K562 (cell line): ENCODE results near the gene ANKRD12. TPM values are rescaled to one million over a fixed set of nuclear protein-coding genes. Genes with fewer than 3 reads are reported as not detected.

Experiments
- FOXM1 ChIP-seq, 2 experiments: fragments of 450-650 bp in 1 of 2; sonication (generic) in 1 of 2; formaldehyde crosslinking in 1 of 2; IDR thresholded peaks; 2 replicates each; pipeline versions ENCODE4 v1.6.1 to v1.9.0; 2017 to 2022; ENCODE audit warnings: low read depth in 2 of 2, mild to moderate bottlenecking in 2 of 2, missing genetic modification reagents in 1 of 2, moderate library complexity in 1 of 2
- KDM5B ChIP-seq: fragments of 200-600 bp; sonication (generic); IDR thresholded peaks from 2 replicates; pipeline ENCODE4 v1.6.1; 2012; ENCODE audit warnings: low read depth, mild to moderate bottlenecking, moderate library complexity, low read length, control low read depth, inconsistent platforms; ENCODE audit not compliant: insufficient replicate concordance
- MXI1 ChIP-seq: IDR thresholded peaks from 2 replicates; pipeline ENCODE4 v1.6.1; 2011; ENCODE audit warnings: low read depth, mild to moderate bottlenecking, improper control_type of control experiment, low read length
- NFIX ChIP-seq: fragments of 250-450 bp; sonication (Bioruptor Pico); IDR thresholded peaks from 2 replicates; pipeline ENCODE4 v1.4.0; 2020; ENCODE audit warnings: low read depth, mild to moderate bottlenecking, moderate library complexity
- PHF21A ChIP-seq: fragments of 450-650 bp; IDR thresholded peaks from 2 replicates; pipeline ENCODE4 v1.6.1; 2017; ENCODE audit warnings: low read depth, borderline replicate concordance
- SMARCE1 ChIP-seq: fragments of 450-650 bp; IDR thresholded peaks from 2 replicates; pipeline ENCODE4 v1.7.1; 2016; ENCODE audit warnings: mild to moderate bottlenecking
- polyA plus RNA-seq, 8 experiments: library from polyadenylated mRNA; depleted of rRNA in 4 of 8; stranded (reverse) in 5 of 8; unstranded in 3 of 8; fragments of >200 nt; fragmentation: Nextera tagmentation in 2 of 8; fragmentation: Illumina TruSeq in 1 of 8; extraction: Ambion mirVana in 2 of 8; extraction: Trizol in 1 of 8; gene quantifications; 2 replicates each; pipeline versions ENCODE4 v1.2.1 to v1.2.3, GENCODE V29; 2011 to 2014; ENCODE audit warnings: inconsistent platforms in 1 of 8, missing spikeins in 1 of 8
- total RNA-seq, 7 experiments: library from RNA; depleted of rRNA in 6 of 7; stranded (reverse); fragments of >200 nt in 6 of 7; fragmentation: Illumina TruSeq in 2 of 7; extraction: Trizol in 2 of 7; gene quantifications; 2 replicates each; pipeline versions ENCODE4 v1.2.1 to v1.2.3, GENCODE V29; 2011 to 2021; ENCODE audit warnings: low replicate concordance in 1 of 7
- TF ChIP-seq, protein P1 (sequence below): fragments of 450-650 bp; IDR thresholded peaks from 2 replicates; pipeline ENCODE4 v1.6.1; 2016; ENCODE audit warnings: mild to moderate bottlenecking, moderate library complexity
- TF ChIP-seq, protein P2 (sequence below): fragments of 200-800 bp; sonication (Bioruptor generic); IDR thresholded peaks from 2 replicates; pipeline ENCODE4 v1.6.1; 2016; ENCODE audit warnings: missing genetic modification characterization, missing compliant biosample characterization

The ANKRD12 gene
- total and polyA plus RNA-seq, 9 of the 15 experiments (the other 6 are each of a cell fraction or from before 2014, with no cell fraction given) = 6.6 to 28.2 (median 16.0) TPM

DNA sequence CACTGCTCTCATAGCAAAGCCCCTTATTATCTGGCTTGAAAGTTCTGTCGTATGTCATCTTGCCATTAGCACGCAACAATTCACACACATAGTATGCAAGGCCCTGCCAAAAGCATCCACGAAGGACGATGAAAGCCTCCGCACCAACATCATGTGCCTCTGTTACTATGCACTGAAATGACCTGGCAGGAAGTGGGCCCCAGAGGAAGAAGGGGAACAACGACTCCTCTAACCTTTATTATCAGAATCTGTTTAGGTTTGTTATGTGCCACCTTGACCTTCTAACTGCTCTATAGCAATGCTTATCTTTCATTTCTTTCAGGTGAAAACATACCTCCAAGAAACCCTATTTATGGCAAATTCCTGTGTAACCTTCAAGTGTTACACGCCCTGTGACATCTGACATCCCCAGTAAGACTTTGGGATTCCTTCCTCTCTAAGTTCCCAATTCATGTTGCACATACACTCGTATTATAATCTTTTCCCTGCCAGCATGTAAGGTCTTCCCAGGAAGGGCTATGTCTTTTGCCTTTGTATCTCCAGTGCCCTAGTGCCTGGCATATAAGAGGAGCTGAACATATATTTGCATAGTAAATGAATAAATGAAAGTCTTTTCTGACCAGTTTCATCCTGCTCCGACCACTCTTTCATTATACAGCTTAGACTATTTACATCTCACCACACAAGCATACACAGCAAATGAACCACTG is 41.1 kb upstream of the ANKRD12 start (continued):
- TF ChIP-seq, protein P1, sequence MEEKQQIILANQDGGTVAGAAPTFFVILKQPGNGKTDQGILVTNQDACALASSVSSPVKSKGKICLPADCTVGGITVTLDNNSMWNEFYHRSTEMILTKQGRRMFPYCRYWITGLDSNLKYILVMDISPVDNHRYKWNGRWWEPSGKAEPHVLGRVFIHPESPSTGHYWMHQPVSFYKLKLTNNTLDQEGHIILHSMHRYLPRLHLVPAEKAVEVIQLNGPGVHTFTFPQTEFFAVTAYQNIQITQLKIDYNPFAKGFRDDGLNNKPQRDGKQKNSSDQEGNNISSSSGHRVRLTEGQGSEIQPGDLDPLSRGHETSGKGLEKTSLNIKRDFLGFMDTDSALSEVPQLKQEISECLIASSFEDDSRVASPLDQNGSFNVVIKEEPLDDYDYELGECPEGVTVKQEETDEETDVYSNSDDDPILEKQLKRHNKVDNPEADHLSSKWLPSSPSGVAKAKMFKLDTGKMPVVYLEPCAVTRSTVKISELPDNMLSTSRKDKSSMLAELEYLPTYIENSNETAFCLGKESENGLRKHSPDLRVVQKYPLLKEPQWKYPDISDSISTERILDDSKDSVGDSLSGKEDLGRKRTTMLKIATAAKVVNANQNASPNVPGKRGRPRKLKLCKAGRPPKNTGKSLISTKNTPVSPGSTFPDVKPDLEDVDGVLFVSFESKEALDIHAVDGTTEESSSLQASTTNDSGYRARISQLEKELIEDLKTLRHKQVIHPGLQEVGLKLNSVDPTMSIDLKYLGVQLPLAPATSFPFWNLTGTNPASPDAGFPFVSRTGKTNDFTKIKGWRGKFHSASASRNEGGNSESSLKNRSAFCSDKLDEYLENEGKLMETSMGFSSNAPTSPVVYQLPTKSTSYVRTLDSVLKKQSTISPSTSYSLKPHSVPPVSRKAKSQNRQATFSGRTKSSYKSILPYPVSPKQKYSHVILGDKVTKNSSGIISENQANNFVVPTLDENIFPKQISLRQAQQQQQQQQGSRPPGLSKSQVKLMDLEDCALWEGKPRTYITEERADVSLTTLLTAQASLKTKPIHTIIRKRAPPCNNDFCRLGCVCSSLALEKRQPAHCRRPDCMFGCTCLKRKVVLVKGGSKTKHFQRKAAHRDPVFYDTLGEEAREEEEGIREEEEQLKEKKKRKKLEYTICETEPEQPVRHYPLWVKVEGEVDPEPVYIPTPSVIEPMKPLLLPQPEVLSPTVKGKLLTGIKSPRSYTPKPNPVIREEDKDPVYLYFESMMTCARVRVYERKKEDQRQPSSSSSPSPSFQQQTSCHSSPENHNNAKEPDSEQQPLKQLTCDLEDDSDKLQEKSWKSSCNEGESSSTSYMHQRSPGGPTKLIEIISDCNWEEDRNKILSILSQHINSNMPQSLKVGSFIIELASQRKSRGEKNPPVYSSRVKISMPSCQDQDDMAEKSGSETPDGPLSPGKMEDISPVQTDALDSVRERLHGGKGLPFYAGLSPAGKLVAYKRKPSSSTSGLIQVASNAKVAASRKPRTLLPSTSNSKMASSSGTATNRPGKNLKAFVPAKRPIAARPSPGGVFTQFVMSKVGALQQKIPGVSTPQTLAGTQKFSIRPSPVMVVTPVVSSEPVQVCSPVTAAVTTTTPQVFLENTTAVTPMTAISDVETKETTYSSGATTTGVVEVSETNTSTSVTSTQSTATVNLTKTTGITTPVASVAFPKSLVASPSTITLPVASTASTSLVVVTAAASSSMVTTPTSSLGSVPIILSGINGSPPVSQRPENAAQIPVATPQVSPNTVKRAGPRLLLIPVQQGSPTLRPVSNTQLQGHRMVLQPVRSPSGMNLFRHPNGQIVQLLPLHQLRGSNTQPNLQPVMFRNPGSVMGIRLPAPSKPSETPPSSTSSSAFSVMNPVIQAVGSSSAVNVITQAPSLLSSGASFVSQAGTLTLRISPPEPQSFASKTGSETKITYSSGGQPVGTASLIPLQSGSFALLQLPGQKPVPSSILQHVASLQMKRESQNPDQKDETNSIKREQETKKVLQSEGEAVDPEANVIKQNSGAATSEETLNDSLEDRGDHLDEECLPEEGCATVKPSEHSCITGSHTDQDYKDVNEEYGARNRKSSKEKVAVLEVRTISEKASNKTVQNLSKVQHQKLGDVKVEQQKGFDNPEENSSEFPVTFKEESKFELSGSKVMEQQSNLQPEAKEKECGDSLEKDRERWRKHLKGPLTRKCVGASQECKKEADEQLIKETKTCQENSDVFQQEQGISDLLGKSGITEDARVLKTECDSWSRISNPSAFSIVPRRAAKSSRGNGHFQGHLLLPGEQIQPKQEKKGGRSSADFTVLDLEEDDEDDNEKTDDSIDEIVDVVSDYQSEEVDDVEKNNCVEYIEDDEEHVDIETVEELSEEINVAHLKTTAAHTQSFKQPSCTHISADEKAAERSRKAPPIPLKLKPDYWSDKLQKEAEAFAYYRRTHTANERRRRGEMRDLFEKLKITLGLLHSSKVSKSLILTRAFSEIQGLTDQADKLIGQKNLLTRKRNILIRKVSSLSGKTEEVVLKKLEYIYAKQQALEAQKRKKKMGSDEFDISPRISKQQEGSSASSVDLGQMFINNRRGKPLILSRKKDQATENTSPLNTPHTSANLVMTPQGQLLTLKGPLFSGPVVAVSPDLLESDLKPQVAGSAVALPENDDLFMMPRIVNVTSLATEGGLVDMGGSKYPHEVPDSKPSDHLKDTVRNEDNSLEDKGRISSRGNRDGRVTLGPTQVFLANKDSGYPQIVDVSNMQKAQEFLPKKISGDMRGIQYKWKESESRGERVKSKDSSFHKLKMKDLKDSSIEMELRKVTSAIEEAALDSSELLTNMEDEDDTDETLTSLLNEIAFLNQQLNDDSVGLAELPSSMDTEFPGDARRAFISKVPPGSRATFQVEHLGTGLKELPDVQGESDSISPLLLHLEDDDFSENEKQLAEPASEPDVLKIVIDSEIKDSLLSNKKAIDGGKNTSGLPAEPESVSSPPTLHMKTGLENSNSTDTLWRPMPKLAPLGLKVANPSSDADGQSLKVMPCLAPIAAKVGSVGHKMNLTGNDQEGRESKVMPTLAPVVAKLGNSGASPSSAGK = peak; percentile 86
- TF ChIP-seq, protein P2, sequence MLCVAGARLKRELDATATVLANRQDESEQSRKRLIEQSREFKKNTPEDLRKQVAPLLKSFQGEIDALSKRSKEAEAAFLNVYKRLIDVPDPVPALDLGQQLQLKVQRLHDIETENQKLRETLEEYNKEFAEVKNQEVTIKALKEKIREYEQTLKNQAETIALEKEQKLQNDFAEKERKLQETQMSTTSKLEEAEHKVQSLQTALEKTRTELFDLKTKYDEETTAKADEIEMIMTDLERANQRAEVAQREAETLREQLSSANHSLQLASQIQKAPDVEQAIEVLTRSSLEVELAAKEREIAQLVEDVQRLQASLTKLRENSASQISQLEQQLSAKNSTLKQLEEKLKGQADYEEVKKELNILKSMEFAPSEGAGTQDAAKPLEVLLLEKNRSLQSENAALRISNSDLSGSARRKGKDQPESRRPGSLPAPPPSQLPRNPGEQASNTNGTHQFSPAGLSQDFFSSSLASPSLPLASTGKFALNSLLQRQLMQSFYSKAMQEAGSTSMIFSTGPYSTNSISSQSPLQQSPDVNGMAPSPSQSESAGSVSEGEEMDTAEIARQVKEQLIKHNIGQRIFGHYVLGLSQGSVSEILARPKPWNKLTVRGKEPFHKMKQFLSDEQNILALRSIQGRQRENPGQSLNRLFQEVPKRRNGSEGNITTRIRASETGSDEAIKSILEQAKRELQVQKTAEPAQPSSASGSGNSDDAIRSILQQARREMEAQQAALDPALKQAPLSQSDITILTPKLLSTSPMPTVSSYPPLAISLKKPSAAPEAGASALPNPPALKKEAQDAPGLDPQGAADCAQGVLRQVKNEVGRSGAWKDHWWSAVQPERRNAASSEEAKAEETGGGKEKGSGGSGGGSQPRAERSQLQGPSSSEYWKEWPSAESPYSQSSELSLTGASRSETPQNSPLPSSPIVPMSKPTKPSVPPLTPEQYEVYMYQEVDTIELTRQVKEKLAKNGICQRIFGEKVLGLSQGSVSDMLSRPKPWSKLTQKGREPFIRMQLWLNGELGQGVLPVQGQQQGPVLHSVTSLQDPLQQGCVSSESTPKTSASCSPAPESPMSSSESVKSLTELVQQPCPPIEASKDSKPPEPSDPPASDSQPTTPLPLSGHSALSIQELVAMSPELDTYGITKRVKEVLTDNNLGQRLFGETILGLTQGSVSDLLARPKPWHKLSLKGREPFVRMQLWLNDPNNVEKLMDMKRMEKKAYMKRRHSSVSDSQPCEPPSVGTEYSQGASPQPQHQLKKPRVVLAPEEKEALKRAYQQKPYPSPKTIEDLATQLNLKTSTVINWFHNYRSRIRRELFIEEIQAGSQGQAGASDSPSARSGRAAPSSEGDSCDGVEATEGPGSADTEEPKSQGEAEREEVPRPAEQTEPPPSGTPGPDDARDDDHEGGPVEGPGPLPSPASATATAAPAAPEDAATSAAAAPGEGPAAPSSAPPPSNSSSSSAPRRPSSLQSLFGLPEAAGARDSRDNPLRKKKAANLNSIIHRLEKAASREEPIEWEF (CRISPR knock-in tag) = no peak
- TF ChIP-seq NFIX (CRISPR knock-in tag) (no peak), SMARCE1 (0 out of 2 replicates have a peak, but pooled peaks have one; percentile 37), KDM5B (no peak), PHF21A (no peak), MXI1 (no peak), FOXM1 (IDR thresholded peaks at IDR 0.05; ENCODE audit: low read depth) (no peak), FOXM1 (CRISPR knock-in tag; IDR thresholded peaks at IDR 0.05; ENCODE audit: low read depth) (no peak)
